PFSK-1 (cell line): ENCODE results near the gene ERC2.

ENCODE experiments used
- FOXP2 ChIP-seq: optimal IDR thresholded peaks from 2 replicates; pipeline ENCODE3; 2011; ENCODE audit warnings: borderline replicate concordance, control low read depth, inconsistent platforms; ENCODE audit not compliant: insufficient read depth; ENCODE audit errors: extremely low read length, extremely low read depth
- POLR2AphosphoS5 ChIP-seq: IDR thresholded peaks from 2 replicates; pipeline ENCODE4 v1.6.1; 2012; ENCODE audit warnings: low read depth, mild to moderate bottlenecking, control low read depth, low read length, moderate library complexity
- SIN3A ChIP-seq: IDR thresholded peaks from 2 replicates; pipeline ENCODE4 v1.6.1; 2012; ENCODE audit warnings: mild to moderate bottlenecking, low read length, moderate library complexity, borderline replicate concordance; ENCODE audit not compliant: insufficient read depth
- TAF1 ChIP-seq: IDR thresholded peaks from 2 replicates; pipeline ENCODE4 v1.6.1; 2012; ENCODE audit warnings: low read length, control low read depth, borderline replicate concordance; ENCODE audit not compliant: insufficient read depth
- TF ChIP-seq, protein P1 (sequence below), 2 experiments: IDR thresholded peaks; 2 replicates each; pipeline versions ENCODE4 v1.6.1 to v1.8.0; 2011 to 2012; ENCODE audit warnings: low read depth in 2 of 2, low read length in 2 of 2, control low read depth in 1 of 2, inconsistent platforms in 1 of 2, mild to moderate bottlenecking in 1 of 2, moderate library complexity in 1 of 2; ENCODE audit not compliant: insufficient read depth in 1 of 2

- no peak for TF ChIP-seq SIN3A
- no peak for TF ChIP-seq POLR2AphosphoS5
- TF ChIP-seq TAF1: no peak
- TF ChIP-seq, protein P1, sequence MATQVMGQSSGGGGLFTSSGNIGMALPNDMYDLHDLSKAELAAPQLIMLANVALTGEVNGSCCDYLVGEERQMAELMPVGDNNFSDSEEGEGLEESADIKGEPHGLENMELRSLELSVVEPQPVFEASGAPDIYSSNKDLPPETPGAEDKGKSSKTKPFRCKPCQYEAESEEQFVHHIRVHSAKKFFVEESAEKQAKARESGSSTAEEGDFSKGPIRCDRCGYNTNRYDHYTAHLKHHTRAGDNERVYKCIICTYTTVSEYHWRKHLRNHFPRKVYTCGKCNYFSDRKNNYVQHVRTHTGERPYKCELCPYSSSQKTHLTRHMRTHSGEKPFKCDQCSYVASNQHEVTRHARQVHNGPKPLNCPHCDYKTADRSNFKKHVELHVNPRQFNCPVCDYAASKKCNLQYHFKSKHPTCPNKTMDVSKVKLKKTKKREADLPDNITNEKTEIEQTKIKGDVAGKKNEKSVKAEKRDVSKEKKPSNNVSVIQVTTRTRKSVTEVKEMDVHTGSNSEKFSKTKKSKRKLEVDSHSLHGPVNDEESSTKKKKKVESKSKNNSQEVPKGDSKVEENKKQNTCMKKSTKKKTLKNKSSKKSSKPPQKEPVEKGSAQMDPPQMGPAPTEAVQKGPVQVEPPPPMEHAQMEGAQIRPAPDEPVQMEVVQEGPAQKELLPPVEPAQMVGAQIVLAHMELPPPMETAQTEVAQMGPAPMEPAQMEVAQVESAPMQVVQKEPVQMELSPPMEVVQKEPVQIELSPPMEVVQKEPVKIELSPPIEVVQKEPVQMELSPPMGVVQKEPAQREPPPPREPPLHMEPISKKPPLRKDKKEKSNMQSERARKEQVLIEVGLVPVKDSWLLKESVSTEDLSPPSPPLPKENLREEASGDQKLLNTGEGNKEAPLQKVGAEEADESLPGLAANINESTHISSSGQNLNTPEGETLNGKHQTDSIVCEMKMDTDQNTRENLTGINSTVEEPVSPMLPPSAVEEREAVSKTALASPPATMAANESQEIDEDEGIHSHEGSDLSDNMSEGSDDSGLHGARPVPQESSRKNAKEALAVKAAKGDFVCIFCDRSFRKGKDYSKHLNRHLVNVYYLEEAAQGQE (IDR thresholded peaks at IDR 0.05; ENCODE audit: insufficient read depth in 1 of 2, low read depth in 2 of 2, low read length in 2 of 2): no peak
- TF ChIP-seq FOXP2: no peak
These were observed 828.1 kb downstream of the ERC2 start for GRCh38 chr3:55639896-55640765.
